Dermis microvascular lymphatic vessel endothelial cell (primary cell): Measurements from ENCODE around the gene VPS33B. TPM values are rescaled to one million over a fixed set of nuclear protein-coding genes. Genes with fewer than 3 reads are reported as not detected.
A peak's percentile ranks its signal among the peaks of the same experiment; 100 is the strongest.
"Not testable (repeated sequence)": the region's sequence is repeated elsewhere in the genome, so short reads cannot be mapped to it uniquely, and the experiment has no call there.

Experiments
- DNase-seq, 2 donors: peaks; one replicate each; pipeline versions ENCODE4 v3.0.0 to v3.0.0-alpha.2; 2010; ENCODE audit warnings: low read depth in 2 of 2
- total RNA-seq: library from RNA; depleted of rRNA; stranded (reverse); fragments of >200 nt; gene quantifications from 2 replicates; pipeline ENCODE4 v1.2.1, GENCODE V29; 2014

Gene VPS33B
- total RNA-seq, result 7.8 and 11.3 TPM in 2 replicates

- peak; percentile 78 to 89 for DNase-seq
Measured at GRCh38 chr15:91022075-91022831, at the start of gene VPS33B. Gene VPS33B (minus strand): TSS chr15:91022594. CDS start chr15:91022249, 345 bp downstream.

DNA sequence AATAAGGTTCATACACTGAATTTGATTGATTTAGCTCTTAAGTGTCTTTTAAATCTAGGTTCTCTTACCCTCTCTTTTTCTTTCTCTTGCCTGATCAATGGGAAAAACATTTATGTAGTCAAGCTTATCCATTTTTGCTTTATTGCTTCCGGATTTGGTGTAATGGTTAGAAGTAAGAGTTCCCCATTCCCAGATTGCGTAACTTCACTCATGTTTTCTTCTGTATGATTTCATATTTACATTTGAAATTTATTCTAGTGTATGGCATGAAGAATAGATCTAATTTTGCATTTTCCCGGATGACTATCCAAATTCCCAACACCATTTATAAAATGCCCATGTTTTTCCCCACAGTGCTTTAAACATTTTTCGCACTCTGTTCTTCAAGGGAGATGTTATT lies 49.8 kb upstream of the VPS33B start:
- no peak for DNase-seq

GRCh38 chr15:91070872-91071271 lies 48.5 kb upstream of the VPS33B start:
- no peak for DNase-seq

DNA sequence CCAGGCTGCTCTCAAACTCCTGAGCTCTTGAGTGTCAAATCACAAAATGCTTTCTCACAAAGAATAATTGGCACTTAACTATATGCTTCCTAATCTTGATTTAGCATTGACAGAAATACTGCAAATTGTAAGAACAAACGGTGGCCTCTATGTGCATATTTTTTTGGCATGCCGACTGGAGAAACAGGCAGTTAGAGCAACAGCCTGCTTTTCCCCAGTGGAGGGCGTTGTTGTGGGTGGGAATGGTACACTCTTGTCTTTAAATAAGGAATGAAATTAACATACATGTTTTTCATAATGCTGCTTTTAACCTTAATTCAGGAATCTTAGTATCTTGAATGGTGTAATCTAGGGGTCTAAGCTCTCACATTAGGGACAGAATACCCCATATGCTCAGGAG lies 46.6 kb upstream of the VPS33B start:
- no peak for DNase-seq

DNA sequence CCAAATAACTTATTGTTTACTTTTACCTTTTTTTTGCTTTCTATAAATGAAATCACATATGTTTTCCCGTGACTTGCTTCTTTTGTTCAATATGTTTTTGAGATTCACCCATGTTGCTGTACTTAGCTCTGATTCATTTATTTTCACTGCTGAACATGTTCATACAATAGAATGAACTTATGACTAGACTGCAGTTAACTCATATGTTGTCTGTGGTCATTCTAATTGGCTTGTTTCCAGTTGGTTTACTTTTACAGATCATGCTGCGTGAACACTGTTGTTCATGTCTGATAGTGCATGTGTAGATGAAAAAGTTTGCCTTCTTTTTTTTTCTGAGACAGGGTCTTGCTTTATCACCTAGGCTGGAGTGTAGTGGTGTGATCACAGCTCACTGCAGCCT lies 46.0 kb upstream of the VPS33B start:
- DNase-seq, result no peak

DNA sequence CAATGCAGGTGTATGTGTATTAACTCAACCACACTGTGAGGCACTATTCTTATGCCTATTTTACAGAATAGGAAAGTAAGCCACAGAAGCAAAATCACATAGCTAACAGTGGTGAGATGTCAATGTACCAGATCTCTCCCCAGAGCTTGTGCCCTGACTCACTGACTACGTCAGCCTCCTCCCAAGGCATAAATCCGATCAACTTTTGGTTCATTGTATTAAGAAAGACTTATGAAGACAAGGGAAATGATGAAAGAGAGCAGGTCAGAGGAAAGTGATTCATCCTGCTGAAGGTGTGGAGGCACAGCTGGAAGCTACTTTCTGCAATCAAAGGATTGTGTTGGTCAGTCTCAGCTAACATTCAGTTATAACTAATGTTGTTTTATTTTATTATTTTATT lies 44.6 kb upstream of the VPS33B start:
- no peak for DNase-seq

GRCh38 chr15:91065505-91065904 lies 43.1 kb upstream of the VPS33B start:
- no peak for DNase-seq

DNA sequence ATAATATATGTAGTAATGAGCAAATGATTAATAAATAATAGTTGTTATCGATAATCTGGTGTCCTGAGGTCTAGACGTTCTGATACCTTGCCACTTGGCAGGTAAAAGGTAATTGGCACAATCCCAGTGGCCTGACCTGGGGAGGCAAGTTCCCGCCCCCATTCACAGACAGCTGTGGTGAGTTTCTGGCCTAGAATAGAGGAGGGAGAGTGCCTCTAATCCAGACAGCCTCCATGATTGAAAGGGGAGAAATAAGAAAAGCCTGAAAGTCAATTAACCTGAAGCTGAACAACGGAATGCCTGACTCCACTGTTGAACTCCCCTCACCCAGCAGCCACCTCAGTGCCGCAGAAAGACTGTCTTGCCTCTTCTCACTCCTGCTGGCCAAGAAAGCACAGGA lies 39.6 kb upstream of the VPS33B start:
- DNase-seq, result no peak

DNA sequence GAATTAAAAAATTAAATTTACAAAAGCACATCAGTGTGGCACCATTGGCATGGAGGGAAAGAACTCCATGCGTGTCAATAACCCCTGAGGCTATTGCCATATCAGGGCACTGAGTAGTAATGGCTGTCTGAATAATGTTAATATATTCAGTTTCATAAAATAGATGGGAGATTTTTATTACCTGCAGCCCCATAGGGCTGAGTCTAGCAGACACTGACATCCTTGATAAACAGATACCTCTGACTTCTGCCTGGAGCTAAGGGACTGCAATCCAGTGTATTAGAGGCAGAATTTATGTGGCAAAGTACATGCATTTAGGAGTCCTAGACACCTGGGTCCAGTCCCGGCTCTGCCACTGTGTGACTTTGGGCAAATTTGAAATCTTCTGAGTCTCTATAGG lies 38.8 kb upstream of the VPS33B start:
- no peak for DNase-seq

DNA sequence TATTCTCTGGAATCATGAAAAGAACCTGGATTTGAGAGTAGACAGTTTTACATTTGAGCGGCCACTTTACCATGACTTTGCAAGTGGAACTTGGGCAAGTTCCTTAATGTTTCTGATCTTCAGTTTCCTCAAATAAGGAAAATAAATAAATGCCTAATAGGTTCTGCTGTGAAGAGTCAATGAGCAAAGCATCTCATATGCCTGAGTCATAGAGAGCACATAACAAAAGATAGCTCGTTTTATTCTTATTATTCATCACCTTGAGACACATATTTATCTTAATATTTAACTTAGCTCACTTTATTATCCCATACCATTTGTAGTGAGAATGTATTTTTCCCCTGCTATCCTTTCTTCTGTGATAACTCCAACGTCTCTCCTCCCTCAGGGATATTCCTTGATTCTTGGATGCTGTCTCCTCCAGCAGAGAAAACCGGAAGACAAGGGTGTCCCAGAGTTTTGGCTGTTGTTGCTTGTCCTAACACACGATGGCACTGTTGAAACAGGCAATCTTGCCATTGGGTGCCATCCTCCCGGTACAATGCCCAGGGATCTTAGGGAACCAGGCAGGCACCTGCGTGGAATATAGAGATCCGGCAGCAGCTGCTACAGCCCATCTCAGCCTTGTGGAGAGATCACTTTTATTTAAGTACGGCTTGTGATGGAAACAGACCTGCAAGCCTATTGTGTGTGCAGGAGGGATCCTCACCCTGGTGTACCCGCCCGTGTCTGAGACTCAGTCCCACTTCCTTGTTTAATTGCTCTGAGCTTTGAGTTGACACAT lies 33.3 kb upstream of the VPS33B start:
- DNase-seq, result peak; percentile 18 to 59

DNA sequence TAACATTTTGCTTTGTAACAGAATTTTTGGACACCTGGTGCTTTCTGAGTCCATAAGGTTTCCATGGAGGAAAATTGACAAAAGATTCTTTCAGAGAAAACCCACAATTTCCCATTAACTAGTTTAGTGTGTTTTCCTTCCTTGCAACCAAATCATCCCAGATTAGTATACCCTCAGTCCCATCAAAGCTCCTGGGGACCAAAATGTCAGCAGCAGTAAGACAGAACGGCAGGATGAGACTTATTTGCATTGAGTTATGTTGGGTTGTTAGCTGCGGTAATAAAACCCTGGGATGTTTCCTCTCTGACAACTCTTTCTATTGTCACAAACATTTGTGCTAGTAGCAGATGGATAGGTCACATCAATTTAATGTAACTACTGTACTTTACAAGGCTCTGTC lies 32.4 kb upstream of the VPS33B start:
- DNase-seq, result no peak

- no peak for DNase-seq
Measured at GRCh38 chr15:91051248-91051647, 28.9 kb upstream of the VPS33B start.

DNA sequence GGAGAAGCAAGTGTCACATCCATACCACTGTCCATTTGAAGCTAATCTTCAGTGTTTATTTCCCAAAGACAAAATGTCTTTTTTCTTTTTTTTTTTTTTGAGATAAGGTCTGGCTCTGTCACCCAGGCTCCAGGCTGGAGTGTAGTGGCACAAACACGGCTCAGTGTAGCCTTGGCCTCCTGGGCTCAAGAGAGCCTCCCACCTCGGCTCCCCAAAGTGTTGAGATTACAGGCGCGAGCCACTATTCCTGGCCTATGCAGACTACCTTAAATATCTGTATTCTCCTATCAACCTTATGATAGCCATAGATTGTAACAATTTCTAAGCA lies 27.7 kb upstream of the VPS33B start:
- no peak for DNase-seq

DNA sequence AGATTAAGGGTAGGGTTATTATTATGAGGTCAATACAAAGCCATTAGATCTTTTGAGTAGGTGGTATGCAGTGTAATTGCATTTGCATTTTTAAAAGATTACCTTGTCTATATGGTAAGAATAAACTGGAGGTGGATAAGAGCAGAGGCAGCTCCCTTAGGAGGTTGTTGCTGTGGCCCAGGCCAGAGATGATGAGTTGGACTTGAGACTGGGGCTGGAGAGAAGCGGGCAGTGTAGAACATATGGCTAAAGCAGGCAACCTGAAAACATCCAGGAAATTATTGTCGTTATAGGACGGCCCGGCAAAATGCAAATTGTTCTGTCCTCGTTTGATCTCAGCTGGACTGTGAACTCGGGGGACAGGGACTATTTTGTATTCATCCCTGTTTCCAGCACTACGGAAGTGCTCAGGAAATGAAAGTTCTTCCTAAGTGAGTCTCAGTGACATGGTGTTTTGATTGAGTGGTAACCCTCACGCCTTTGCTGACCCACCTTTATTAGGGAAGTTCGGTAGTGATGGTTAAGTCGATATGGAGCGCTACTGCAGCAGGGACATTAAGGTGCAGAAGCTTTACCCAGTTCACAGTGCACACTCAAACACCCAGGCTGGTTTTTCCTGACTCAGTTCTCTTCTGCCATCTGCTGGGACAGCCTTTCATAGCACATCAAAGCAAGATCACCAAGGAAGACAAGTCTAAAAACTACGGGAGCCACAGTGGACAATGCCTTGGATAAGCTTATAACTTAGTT lies 27.2 kb upstream of the VPS33B start:
- peak; percentile 48 to 60 for DNase-seq

GRCh38 chr15:91047545-91048199 lies 25.3 kb upstream of the VPS33B start:
- DNase-seq, result no peak

GRCh38 chr15:91046056-91046455 lies 23.7 kb upstream of the VPS33B start:
- not testable (repeated sequence) for DNase-seq

DNA sequence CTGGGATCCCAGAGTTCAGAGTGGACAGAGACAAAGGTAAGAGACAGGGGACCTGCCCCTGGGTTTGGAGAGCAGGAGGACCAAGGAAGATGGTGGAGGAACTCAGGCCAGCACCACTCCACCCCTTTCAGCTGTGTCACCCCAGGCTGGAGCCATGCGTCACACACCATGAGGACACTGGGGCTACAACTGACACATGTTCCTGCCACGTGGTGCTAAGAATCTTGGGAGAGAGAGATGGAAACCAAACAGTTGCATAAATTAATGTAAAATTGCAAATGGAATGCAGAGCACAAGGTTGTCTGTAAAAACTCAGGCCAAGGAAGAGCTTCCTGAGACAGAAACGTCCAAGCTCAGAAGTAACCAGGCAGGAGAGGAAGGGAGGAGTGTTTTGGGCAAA lies 22.7 kb upstream of the VPS33B start:
- no peak for DNase-seq

- DNase-seq, result no peak
Measured at GRCh38 chr15:91043202-91043874, 20.9 kb upstream of the VPS33B start.

GRCh38 chr15:91040856-91041255 lies 18.5 kb upstream of the VPS33B start:
- no peak for DNase-seq

GRCh38 chr15:91039996-91040395 lies 17.6 kb upstream of the VPS33B start:
- DNase-seq, result no peak
